Hepatocyte (in vitro differentiated cells): Measurements from ENCODE around the gene S100A3.

ENCODE experiments used
- EZH2 ChIP-seq: fragments of 200-600 bp; sonication (generic); IDR thresholded peaks from 2 replicates; pipeline ENCODE4 v1.6.1; 2016; ENCODE audit warnings: antibody characterized with exemption, mild to moderate bottlenecking, borderline replicate concordance
- EZH2phosphoT487 ChIP-seq: fragments of 200-600 bp; sonication (generic); IDR thresholded peaks from one replicate; pipeline ENCODE4 v1.6.1; 2018; ENCODE audit warnings: antibody characterized with exemption, mild to moderate bottlenecking, low read depth, moderate library complexity; ENCODE audit not compliant: unreplicated experiment, severe bottlenecking
- TF ChIP-seq, protein P1 (sequence below): fragments of 200-600 bp; sonication (generic); IDR thresholded peaks from 2 replicates; pipeline ENCODE4 v1.5.1; 2016; ENCODE audit warnings: antibody characterized with exemption, mild to moderate bottlenecking; ENCODE audit not compliant: poor library complexity

DNA sequence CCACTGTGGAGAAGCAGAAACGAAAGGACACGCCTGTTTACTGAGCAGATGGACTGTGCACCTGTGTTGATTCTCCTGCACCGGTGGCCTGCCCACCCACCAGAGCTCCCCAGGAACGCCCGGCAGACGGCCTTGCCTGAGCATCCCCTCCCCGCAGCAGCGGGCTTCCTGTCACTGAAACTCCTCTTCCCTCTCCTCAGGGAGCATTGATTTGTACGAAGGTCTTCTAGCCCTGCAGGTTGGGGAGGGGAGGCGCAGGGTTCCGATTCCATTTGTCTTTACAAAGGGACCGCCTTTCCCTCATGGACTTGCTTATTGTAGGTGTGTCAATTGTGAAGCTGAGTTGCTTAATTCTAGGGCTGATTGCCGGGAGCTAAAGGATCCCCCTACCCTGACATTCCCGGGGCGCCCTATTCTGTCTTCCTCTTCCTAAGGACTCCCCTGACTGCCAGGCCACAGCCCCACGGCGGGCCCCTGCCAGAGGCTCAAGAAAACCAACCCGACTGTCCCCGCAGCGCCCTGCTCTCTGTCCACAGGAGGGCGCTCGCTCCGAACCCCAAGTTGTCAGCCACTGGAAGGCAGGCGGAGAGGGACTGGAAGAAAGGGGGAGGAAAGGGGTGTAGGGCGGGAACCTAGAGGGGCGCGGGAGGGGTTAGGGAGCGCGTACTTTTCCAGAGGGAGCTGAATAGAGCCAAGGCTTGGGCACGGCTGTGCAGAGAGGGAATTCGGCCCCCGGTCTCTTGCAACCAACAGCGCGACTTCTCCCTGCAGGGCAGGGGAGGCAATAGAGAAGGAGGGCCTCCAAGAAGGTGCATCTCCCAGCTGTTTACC, 16.1 kb downstream of the S100A3 start:
- TF ChIP-seq, protein P1, sequence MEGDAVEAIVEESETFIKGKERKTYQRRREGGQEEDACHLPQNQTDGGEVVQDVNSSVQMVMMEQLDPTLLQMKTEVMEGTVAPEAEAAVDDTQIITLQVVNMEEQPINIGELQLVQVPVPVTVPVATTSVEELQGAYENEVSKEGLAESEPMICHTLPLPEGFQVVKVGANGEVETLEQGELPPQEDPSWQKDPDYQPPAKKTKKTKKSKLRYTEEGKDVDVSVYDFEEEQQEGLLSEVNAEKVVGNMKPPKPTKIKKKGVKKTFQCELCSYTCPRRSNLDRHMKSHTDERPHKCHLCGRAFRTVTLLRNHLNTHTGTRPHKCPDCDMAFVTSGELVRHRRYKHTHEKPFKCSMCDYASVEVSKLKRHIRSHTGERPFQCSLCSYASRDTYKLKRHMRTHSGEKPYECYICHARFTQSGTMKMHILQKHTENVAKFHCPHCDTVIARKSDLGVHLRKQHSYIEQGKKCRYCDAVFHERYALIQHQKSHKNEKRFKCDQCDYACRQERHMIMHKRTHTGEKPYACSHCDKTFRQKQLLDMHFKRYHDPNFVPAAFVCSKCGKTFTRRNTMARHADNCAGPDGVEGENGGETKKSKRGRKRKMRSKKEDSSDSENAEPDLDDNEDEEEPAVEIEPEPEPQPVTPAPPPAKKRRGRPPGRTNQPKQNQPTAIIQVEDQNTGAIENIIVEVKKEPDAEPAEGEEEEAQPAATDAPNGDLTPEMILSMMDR: peak; percentile 95
- TF ChIP-seq EZH2phosphoT487 (no peak), EZH2 (no peak)
